Pancreas (tissue), 10 donors: ENCODE data around the gene PPP3CA. TPM values are rescaled to one million over a fixed set of nuclear protein-coding genes. Genes with fewer than 3 reads are reported as not detected.

Source experiments
- ATAC-seq, 4 donors: fragments of 200-7000 bp; cut with Tn5 transposase; one replicate each; pipeline versions ENCODE4 v1.8.0 to v1.9.1; 2020; ENCODE audit warnings: mild to moderate bottlenecking in 4 of 4, moderate library complexity in 4 of 4
- DNase-seq, 6 donors: peaks; one replicate each; pipeline ENCODE4 v3.0.0-alpha.2; 2020
- FAIRE-seq: peaks from 2 replicates; lab custom pipeline; 2012; peaks lifted over from hg19 to GRCh38; lab: Jason Lieb, UNC
- H3K27ac ChIP-seq, 4 donors: fragments of 200-600 bp; sonication (generic); 1 replicate in 3 of 4; 2 replicates in 1 of 4; pipeline versions ENCODE4 v1.5.0 to v1.8.0; 2020
- H3K27me3 ChIP-seq, 4 donors: fragments of 200-600 bp; one replicate each; pipeline ENCODE4 v1.8.0; 2021
- H3K36me3 ChIP-seq, 3 donors: fragments of 200-600 bp; sonication (generic) in 1 of 3; one replicate each; pipeline versions ENCODE4 v1.5.0 to v1.8.0; 2020 to 2021
- H3K4me1 ChIP-seq, 3 donors: fragments of 200-600 bp; one replicate each; pipeline ENCODE4 v1.8.0; 2021
- H3K4me3 ChIP-seq, 4 donors: fragments of 200-600 bp; sonication (generic) in 2 of 4; one replicate each; pipeline versions ENCODE4 v1.5.0 to v1.8.0; 2020 to 2021
- H3K9me3 ChIP-seq, 4 donors: fragments of 200-600 bp; one replicate each; pipeline ENCODE4 v1.8.0; 2021
- CTCF ChIP-seq, 4 donors: fragments of 200-600 bp; sonication (generic) in 3 of 4; IDR thresholded peaks; one replicate each; pipeline versions ENCODE4 v1.5.0 to v1.8.0; 2021; ENCODE audit warnings: antibody characterized with exemption in 4 of 4
- WGBS, 2 donors: extraction: QIAGEN DNeasy Blood & Tissue Kit; methylation state at CpG; one replicate each; pipeline ENCODE4 v1.1.7; 2013; 5-methylcytosine and 5-hydroxymethylcytosine counted together
- intact Hi-C, 3 donors: fragments of 100-400 bp; cut with DNase I; formaldehyde crosslinking; loops; one replicate each; pipeline versions ENCODE4 v1.11.1 to v1.14.2; 2022
- polyA plus RNA-seq, 2 donors: library from polyadenylated mRNA; stranded (reverse); fragments of 200-250 nt; gene quantifications; one replicate each; pipeline ENCODE4 v1.2.3, GENCODE V29; 2013
- total RNA-seq, 6 donors: library from RNA; stranded (reverse); fragmentation: NEBNext Ultra II Directional in 4 of 6; extraction: Animal tissue kit (Norgen Biotek cat#: 25700) in 4 of 6; gene quantifications; one replicate each; pipeline versions ENCODE4 v1.2.1 to v1.2.4, GENCODE V29; 2021 to 2023
- donor health status: healthy with polysubstance abuse.
- donor health status: DM: no; HTN: no; CAD: no; lungs with moderate emphysema.
- donor health status: DM: no; HTN: no; CAD: no.
- donor health status: control.
- donor health status: control.
- donor health status: Bipolar disorder and iron deficiency.
- donor health status: DM: yes; HTN: yes; CAD: no.
- donor health status: DM: no; HTN: no; CAD: no.
- donor health status: DM: no; HTN: no; CAD: no.
- donor health status: DM: yes; HTN: yes; CAD: no.

The PPP3CA gene
- total and polyA plus RNA-seq, 8 donors: 4.9 to 22.7 (median 10.3) TPM

GRCh38 chr4:101089168-101089567 lies 258.2 kb downstream of the PPP3CA start:
- no peak overlapping the region for H3K4me3 ChIP-seq
- intact Hi-C loops: no loop called here
- no peak for TF ChIP-seq CTCF (IDR thresholded peaks at IDR 0.05)
- H3K36me3 ChIP-seq: no peaks in the 10 kb centered on the region
- no peaks in the 10 kb centered on the region for H3K4me1 ChIP-seq
- no peak for DNase-seq
- no peaks in the 10 kb centered on the region for H3K9me3 ChIP-seq
- no peak for FAIRE-seq
- 89 to 91% methylated on average over 2 of the region's 2 CpGs for WGBS, 2 donors
- no peaks in the 10 kb centered on the region for H3K27me3 ChIP-seq
- no peak overlapping the region for H3K27ac ChIP-seq
- no peak for ATAC-seq

- H3K27me3 ChIP-seq: no peaks in the 10 kb centered on the region
- no peak for FAIRE-seq
These were observed 260.3 kb downstream of the PPP3CA start for GRCh38 chr4:101086801-101087586.

DNA sequence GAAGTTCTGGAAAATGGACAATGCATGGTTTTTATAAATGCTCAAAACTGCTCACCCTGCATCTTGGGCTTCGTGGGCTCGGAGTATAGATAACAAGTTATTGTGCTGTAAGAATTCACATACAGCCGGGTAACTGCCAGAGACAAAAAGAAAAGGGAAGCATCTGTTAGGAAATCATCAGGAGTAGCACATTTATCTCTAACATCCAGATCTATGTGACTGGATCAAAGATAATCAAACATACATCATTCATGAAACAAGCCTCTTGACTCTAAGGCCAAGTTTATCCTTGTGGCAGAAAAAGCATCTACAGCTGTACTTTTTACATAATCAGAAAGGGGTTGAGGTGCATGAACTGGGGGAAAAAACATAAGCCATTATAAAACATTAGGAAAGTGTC lies 264.2 kb downstream of the PPP3CA start:
- 88 to 93% methylated on average over 3 of the region's 3 CpGs for WGBS, 2 donors
- intact Hi-C loops: no loop called here
- Histone ChIP-seq H3K4me3 (no peak overlapping the region), H3K36me3 (no peaks in the 10 kb centered on the region), H3K27ac (no peak overlapping the region), H3K4me1 (peaks cover 0 to 8% (median 0%) of the 10 kb centered on the region in 3 donors), H3K27me3 (no peaks in the 10 kb centered on the region), H3K9me3 (no peaks in the 10 kb centered on the region)
- ATAC-seq (no peak), DNase-seq (no peak), FAIRE-seq (no peak)
- TF ChIP-seq CTCF (IDR thresholded peaks at IDR 0.05): no peak

More at GRCh38 chr4:101086801-101087586, 260.3 kb downstream of the PPP3CA start:
- Histone ChIP-seq H3K36me3 (no peaks in the 10 kb centered on the region), H3K9me3 (no peaks in the 10 kb centered on the region), H3K4me3 (no peak overlapping the region), H3K27ac (no peak overlapping the region), H3K4me1 (no peaks in the 10 kb centered on the region)
- whole genome bisulfite sequencing, 2 donors: 54 to 97% methylated on average over 1 of the region's 1 CpG
- DNase-seq (no peak), ATAC-seq (no peak)
- intact Hi-C loops: no loop called here
- TF ChIP-seq CTCF (IDR thresholded peaks at IDR 0.05): no peak

DNA sequence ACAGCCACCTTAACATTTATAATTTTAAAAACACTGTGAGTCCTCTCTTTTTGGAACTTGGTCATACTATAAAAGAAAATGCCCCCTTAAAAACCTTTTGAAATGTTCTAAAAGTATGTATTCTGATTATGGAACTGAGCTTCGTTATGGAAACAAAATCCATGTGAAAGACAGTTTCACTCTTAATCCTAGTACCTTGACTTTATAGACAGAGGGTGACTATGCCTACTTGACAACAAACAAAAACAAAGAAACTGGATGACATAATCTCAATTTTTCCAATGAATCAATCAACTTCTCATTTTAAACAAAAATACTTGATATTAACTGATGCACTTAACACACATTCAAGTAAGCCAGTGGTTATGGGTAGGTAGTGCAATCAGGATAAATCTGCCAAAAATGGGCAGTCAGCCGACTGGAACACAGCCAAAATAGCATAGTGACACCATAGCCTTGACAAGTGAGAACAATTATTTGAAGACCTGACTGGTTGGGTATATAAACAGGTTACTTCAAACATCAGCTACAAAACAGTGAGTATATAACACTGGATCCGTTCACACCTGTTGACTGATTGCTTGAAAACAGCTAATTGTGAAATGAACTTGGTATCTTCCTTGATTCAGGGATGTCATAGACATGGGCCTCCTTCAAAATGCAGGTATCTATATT lies 265.5 kb downstream of the PPP3CA start:
- FAIRE-seq (no peak), ATAC-seq (peak in 2 of 4 donors; percentile 39 to 45), DNase-seq (peak in 2 of 6 donors; percentile 18 to 29)
- H3K36me3 ChIP-seq: no peaks in the 10 kb centered on the region
- 58% methylated on average over 3 of the region's 3 CpGs for WGBS, 2 donors
- TF ChIP-seq CTCF (IDR thresholded peaks at IDR 0.05): no peak
- H3K27me3 ChIP-seq: no peaks in the 10 kb centered on the region
- no peaks in the 10 kb centered on the region for H3K9me3 ChIP-seq
- H3K27ac ChIP-seq: no peak overlapping the region
- intact Hi-C loops: no loop called here
- peaks cover 0 to 8% (median 0%) of the 10 kb centered on the region in 3 donors for H3K4me1 ChIP-seq
- no peak overlapping the region for H3K4me3 ChIP-seq

DNA sequence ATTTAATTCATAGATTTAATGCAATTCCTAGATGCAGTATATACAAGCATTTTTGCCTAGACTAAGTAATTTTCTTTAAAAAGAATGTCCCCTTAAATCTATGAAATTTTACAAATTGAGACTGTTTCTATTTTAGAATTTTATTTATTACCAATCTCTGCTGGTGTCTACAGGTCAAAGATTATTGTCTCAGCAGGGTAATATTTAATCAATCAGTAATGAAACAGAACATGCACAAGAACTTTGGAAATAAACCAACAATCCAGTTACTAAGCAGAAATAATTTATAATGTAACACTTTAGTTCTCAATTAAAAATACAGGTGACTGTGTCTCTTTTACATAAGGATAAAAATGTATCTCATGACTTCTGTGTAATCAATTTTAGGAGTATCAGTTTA lies 266.2 kb downstream of the PPP3CA start:
- no peaks in the 10 kb centered on the region for H3K36me3 ChIP-seq
- H3K27ac ChIP-seq: no peak overlapping the region
- no peaks in the 10 kb centered on the region for H3K9me3 ChIP-seq
- no peaks in the 10 kb centered on the region for H3K27me3 ChIP-seq
- no peak for TF ChIP-seq CTCF (IDR thresholded peaks at IDR 0.05)
- FAIRE-seq (peak; percentile 9), ATAC-seq (no peak), DNase-seq (no peak)
- no peak overlapping the region for H3K4me3 ChIP-seq
- H3K4me1 ChIP-seq: peaks cover 0 to 8% (median 0%) of the 10 kb centered on the region in 3 donors
- intact Hi-C loops: no loop called here
